Liver (tissue), 9 donors: ENCODE results near the gene SRRM3. TPM values are rescaled to one million over a fixed set of nuclear protein-coding genes. Genes with fewer than 3 reads are reported as not detected.

Experiments
- DNase-seq: peaks from one replicate; pipeline ENCODE4 v3.0.0-alpha.2; 2017; ENCODE audit warnings: low spot score
- H3K27ac ChIP-seq, 2 donors: one replicate each; pipeline ENCODE4 v1.7.0; 2013; ENCODE audit warnings: inconsistent platforms in 2 of 2, low read length in 2 of 2, control low read depth in 1 of 2, low read depth in 1 of 2, mild to moderate bottlenecking in 1 of 2
- H3K27me3 ChIP-seq, 4 donors: one replicate each; pipeline versions ENCODE4 v1.6.1 to v1.7.0; 2013; ENCODE audit warnings: low read length in 3 of 4, inconsistent platforms in 1 of 4, mild to moderate bottlenecking in 1 of 4, moderate library complexity in 1 of 4; ENCODE audit not compliant: control insufficient read depth in 4 of 4, insufficient read depth in 4 of 4
- H3K36me3 ChIP-seq, 4 donors: one replicate each; pipeline versions ENCODE4 v1.6.1 to v1.7.0; 2013; ENCODE audit warnings: low read length in 3 of 4, mild to moderate bottlenecking in 3 of 4, low read depth in 1 of 4, moderate library complexity in 1 of 4; ENCODE audit not compliant: control insufficient read depth in 4 of 4, insufficient read depth in 3 of 4
- H3K4me1 ChIP-seq, 4 donors: one replicate each; pipeline versions ENCODE4 v1.6.1 to v1.7.0; 2013; ENCODE audit warnings: low read length in 3 of 4, mild to moderate bottlenecking in 3 of 4, moderate library complexity in 1 of 4; ENCODE audit not compliant: control insufficient read depth in 4 of 4, insufficient read depth in 4 of 4
- H3K4me3 ChIP-seq, 3 donors: one replicate each; pipeline versions ENCODE4 v1.6.1 to v1.7.0; 2013; ENCODE audit warnings: low read length in 3 of 3, control low read depth in 1 of 3, low read depth in 1 of 3, mild to moderate bottlenecking in 1 of 3
- H3K9ac ChIP-seq, 2 donors: one replicate each; pipeline ENCODE4 v1.7.0; 2013; ENCODE audit warnings: low read length in 2 of 2, mild to moderate bottlenecking in 2 of 2, moderate library complexity in 2 of 2, control low read depth in 1 of 2, low read depth in 1 of 2
- H3K9me3 ChIP-seq, 4 donors: one replicate each; pipeline versions ENCODE4 v1.6.1 to v1.7.0; 2013; ENCODE audit warnings: low read length in 3 of 4; ENCODE audit not compliant: control insufficient read depth in 4 of 4
- ATF3 ChIP-seq: IDR thresholded peaks from 2 replicates; pipeline ENCODE4 v1.6.1; 2016; ENCODE audit warnings: antibody characterized with exemption
- CTCF ChIP-seq: fragments of 150-350 bp; IDR thresholded peaks from 2 replicates; pipeline ENCODE4 v1.5.1; 2017; ENCODE audit warnings: improper control_type of control experiment, low read depth, low read length; ENCODE audit not compliant: missing input control
- EGR1 ChIP-seq, 2 donors: IDR thresholded peaks; 2 replicates each; pipeline ENCODE4 v1.6.1; 2016 to 2018; ENCODE audit warnings: antibody characterized with exemption in 2 of 2, low read depth in 2 of 2
- FOXA1 ChIP-seq: IDR thresholded peaks from 2 replicates; pipeline ENCODE4 v1.6.1; 2016; ENCODE audit warnings: antibody characterized with exemption
- FOXA2 ChIP-seq: IDR thresholded peaks from 2 replicates; pipeline ENCODE4 v1.6.1; 2016; ENCODE audit warnings: antibody characterized with exemption
- GABPA ChIP-seq, 2 donors: IDR thresholded peaks in 1 of 2; conservative IDR thresholded peaks in 1 of 2; 2 replicates each; pipeline ENCODE4 v1.6.1; 2016; ENCODE audit warnings: antibody characterized with exemption in 2 of 2, mild to moderate bottlenecking in 1 of 2, moderate library complexity in 1 of 2
- HNF4A ChIP-seq, 2 donors: conservative IDR thresholded peaks; 2 replicates each; pipeline ENCODE4 v1.6.1; 2016; ENCODE audit warnings: antibody characterized with exemption in 2 of 2, mild to moderate bottlenecking in 2 of 2
- HNF4G ChIP-seq: IDR thresholded peaks from 2 replicates; pipeline ENCODE4 v1.6.1; 2016; ENCODE audit warnings: antibody characterized with exemption
- JUND ChIP-seq, 2 donors: IDR thresholded peaks; 2 replicates each; pipeline ENCODE4 v1.6.1; 2016; ENCODE audit warnings: antibody characterized with exemption in 2 of 2
- MAX ChIP-seq: IDR thresholded peaks from 2 replicates; pipeline ENCODE4 v1.6.1; 2016; ENCODE audit warnings: antibody characterized with exemption
- NR2F2 ChIP-seq: IDR thresholded peaks from 2 replicates; pipeline ENCODE4 v1.6.1; 2016; ENCODE audit warnings: antibody characterized with exemption
- RAD21 ChIP-seq, 2 donors: IDR thresholded peaks; 2 replicates each; pipeline ENCODE4 v1.6.1; 2016; ENCODE audit warnings: antibody characterized with exemption in 2 of 2, mild to moderate bottlenecking in 2 of 2
- RXRA ChIP-seq, 2 donors: IDR thresholded peaks; 2 replicates each; pipeline ENCODE4 v1.6.1; 2017 to 2018; ENCODE audit warnings: antibody characterized with exemption in 2 of 2, mild to moderate bottlenecking in 1 of 2
- SP1 ChIP-seq: IDR thresholded peaks from 2 replicates; pipeline ENCODE4 v1.6.1; 2018; ENCODE audit warnings: antibody characterized with exemption, mild to moderate bottlenecking
- TAF1 ChIP-seq: conservative IDR thresholded peaks from 2 replicates; pipeline ENCODE4 v1.6.1; 2016; ENCODE audit warnings: antibody characterized with exemption, mild to moderate bottlenecking
- YY1 ChIP-seq: IDR thresholded peaks from 2 replicates; pipeline ENCODE4 v1.6.1; 2016; ENCODE audit warnings: antibody characterized with exemption, mild to moderate bottlenecking
- ZBTB33 ChIP-seq: IDR thresholded peaks from 2 replicates; pipeline ENCODE4 v1.6.1; 2016; ENCODE audit warnings: antibody characterized with exemption
- WGBS: extraction: QIAGEN DNeasy Blood & Tissue Kit; methylation state at CpG from one replicate; pipeline ENCODE4 v1.1.7; 2013; 5-methylcytosine and 5-hydroxymethylcytosine counted together
- polyA plus RNA-seq, 2 donors: library from polyadenylated mRNA; stranded (reverse) in 1 of 2; unstranded in 1 of 2; fragments of 200-250 nt in 1 of 2; fragments of >200 nt in 1 of 2; fragmentation: Nextera tagmentation in 1 of 2; extraction: Ambion mirVana in 1 of 2; gene quantifications; one replicate each; pipeline versions ENCODE4 v1.2.1 to v1.2.3, GENCODE V29; 2013 to 2015
- total RNA-seq, 2 donors: library from RNA; depleted of rRNA; stranded (reverse); fragments of >200 nt; gene quantifications; one replicate each; pipeline ENCODE4 v1.2.3, GENCODE V29; 2014
- TF ChIP-seq, protein P1 (sequence below): IDR thresholded peaks from 2 replicates; pipeline ENCODE4 v1.6.1; 2016; ENCODE audit warnings: antibody characterized with exemption, mild to moderate bottlenecking
- donor health status: healthy.
- donor health status: healthy.
- donor health status: healthy.
- donor health status: healthy.
- donor health status: healthy.

The SRRM3 gene
- total and polyA plus RNA-seq, 4 donors: 0.08 to 0.16 TPM; not detected in 2

DNA sequence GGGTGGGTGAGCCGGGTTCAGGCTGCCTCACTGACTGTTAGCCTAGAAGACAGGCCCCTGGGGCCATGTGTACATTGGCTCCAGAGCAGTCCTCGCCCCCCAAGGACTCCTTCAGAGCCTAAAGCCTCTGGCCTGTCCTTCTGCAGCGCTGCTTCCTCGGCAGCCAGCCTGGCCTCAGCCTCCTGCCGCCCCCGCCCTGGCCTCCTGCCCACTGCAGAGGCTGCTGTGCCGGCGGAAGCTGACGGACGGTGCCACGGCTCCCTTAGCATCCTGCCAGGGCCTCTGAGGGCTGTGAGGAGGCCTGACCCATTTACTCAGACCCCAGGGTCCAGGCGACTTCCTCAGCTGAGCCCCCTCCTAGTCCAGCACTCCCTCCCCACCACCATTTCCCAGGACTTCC is 4.9 kb downstream of the SRRM3 start:
- Histone ChIP-seq H3K27me3 (no peaks in the 10 kb centered on the region), H3K4me3 (no peak overlapping the region), H3K9ac (no peak overlapping the region), H3K36me3 (no peaks in the 10 kb centered on the region), H3K27ac (no peak overlapping the region), H3K4me1 (peaks cover 0 to 4% (median 1%) of the 10 kb centered on the region in 4 donors), H3K9me3 (no peaks in the 10 kb centered on the region)
- 63% methylated on average over 12 of the region's 12 CpGs for WGBS
- DNase-seq: no peak
- no peak for TF ChIP-seq ZBTB33
- no peak for TF ChIP-seq TAF1
- TF ChIP-seq JUND (IDR thresholded peaks at IDR 0.05): no peak
- TF ChIP-seq, protein P1, sequence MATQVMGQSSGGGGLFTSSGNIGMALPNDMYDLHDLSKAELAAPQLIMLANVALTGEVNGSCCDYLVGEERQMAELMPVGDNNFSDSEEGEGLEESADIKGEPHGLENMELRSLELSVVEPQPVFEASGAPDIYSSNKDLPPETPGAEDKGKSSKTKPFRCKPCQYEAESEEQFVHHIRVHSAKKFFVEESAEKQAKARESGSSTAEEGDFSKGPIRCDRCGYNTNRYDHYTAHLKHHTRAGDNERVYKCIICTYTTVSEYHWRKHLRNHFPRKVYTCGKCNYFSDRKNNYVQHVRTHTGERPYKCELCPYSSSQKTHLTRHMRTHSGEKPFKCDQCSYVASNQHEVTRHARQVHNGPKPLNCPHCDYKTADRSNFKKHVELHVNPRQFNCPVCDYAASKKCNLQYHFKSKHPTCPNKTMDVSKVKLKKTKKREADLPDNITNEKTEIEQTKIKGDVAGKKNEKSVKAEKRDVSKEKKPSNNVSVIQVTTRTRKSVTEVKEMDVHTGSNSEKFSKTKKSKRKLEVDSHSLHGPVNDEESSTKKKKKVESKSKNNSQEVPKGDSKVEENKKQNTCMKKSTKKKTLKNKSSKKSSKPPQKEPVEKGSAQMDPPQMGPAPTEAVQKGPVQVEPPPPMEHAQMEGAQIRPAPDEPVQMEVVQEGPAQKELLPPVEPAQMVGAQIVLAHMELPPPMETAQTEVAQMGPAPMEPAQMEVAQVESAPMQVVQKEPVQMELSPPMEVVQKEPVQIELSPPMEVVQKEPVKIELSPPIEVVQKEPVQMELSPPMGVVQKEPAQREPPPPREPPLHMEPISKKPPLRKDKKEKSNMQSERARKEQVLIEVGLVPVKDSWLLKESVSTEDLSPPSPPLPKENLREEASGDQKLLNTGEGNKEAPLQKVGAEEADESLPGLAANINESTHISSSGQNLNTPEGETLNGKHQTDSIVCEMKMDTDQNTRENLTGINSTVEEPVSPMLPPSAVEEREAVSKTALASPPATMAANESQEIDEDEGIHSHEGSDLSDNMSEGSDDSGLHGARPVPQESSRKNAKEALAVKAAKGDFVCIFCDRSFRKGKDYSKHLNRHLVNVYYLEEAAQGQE: no peak
- TF ChIP-seq HNF4A (conservative IDR thresholded peaks at IDR 0.05): no peak
- TF ChIP-seq HNF4G: no peak
- no peak for TF ChIP-seq YY1
- no peak for TF ChIP-seq RAD21 (IDR thresholded peaks at IDR 0.05)
- no peak for TF ChIP-seq NR2F2
- TF ChIP-seq MAX: no peak
- TF ChIP-seq FOXA2: no peak
- TF ChIP-seq RXRA (IDR thresholded peaks at IDR 0.05): no peak
- no peak for TF ChIP-seq ATF3
- TF ChIP-seq CTCF: no peak
- TF ChIP-seq EGR1 (IDR thresholded peaks at IDR 0.05; ENCODE audit: low read depth in 2 of 2): no peak
- no peak for TF ChIP-seq FOXA1
- TF ChIP-seq GABPA (IDR thresholded peaks at IDR 0.05 in 1 of 2, conservative IDR thresholded peaks at IDR 0.05 in 1 of 2): no peak
- no peak for TF ChIP-seq SP1
